Suprapubic skin (tissue), 4 donors: Measurements from ENCODE around the gene CDNF. TPM values are rescaled to one million over a fixed set of nuclear protein-coding genes. Genes with fewer than 3 reads are reported as not detected.

Experiments
- DNase-seq, 2 donors: peaks; one replicate each; pipeline ENCODE4 v3.0.0-alpha.2; 2019; ENCODE audit warnings: low spot score in 2 of 2
- H3K27ac ChIP-seq: fragments of 200-600 bp; sonication (generic); one replicate; pipeline ENCODE4 v1.5.1; 2019
- H3K27me3 ChIP-seq: fragments of 200-600 bp; sonication (generic); one replicate; pipeline ENCODE4 v1.5.1; 2019
- H3K36me3 ChIP-seq: fragments of 200-600 bp; sonication (generic); one replicate; pipeline ENCODE4 v1.5.1; 2019
- H3K4me1 ChIP-seq: fragments of 200-600 bp; sonication (generic); one replicate; pipeline ENCODE4 v1.5.1; 2019
- H3K4me3 ChIP-seq: fragments of 200-600 bp; sonication (generic); one replicate; pipeline ENCODE4 v1.5.1; 2019; ENCODE audit warnings: mild to moderate bottlenecking
- H3K9me3 ChIP-seq: fragments of 200-600 bp; sonication (generic); one replicate; pipeline ENCODE4 v1.5.1; 2019
- CTCF ChIP-seq, 2 donors: fragments of 200-600 bp in 1 of 2; fragments of 450-650 bp in 1 of 2; sonication (generic) in 1 of 2; IDR thresholded peaks; one replicate each; pipeline ENCODE4 v1.5.1; 2016 to 2019; ENCODE audit warnings: antibody characterized with exemption in 2 of 2, mild to moderate bottlenecking in 1 of 2, moderate library complexity in 1 of 2
- EP300 ChIP-seq: sonication (generic); formaldehyde crosslinking; IDR thresholded peaks from one replicate; pipeline ENCODE4 v1.6.1; 2017; ENCODE audit warnings: antibody characterized with exemption
- POLR2A ChIP-seq, 2 donors: fragments of 450-650 bp; IDR thresholded peaks; one replicate each; pipeline ENCODE4 v1.6.1; 2017; ENCODE audit warnings: antibody characterized with exemption in 2 of 2, mild to moderate bottlenecking in 2 of 2, moderate library complexity in 2 of 2
- POLR2AphosphoS5 ChIP-seq, 3 donors: sonication (generic); formaldehyde crosslinking; IDR thresholded peaks; one replicate each; pipeline ENCODE4 v1.6.1; 2017; ENCODE audit warnings: antibody characterized with exemption in 3 of 3
- WGBS: methylation state at CpG from one replicate; pipeline ENCODE4 v1.1.5; 2018; 5-methylcytosine and 5-hydroxymethylcytosine counted together
- total RNA-seq, 4 donors: library from RNA; depleted of rRNA; stranded (reverse); fragments of >200 nt; gene quantifications; one replicate each; pipeline ENCODE4 v1.1.0, GENCODE V29; 2016

Gene CDNF
- total RNA-seq, 4 donors from 2014 or later, result 2.3 to 5.3 (median 4.3) TPM

- Histone ChIP-seq H3K27ac (no peak within 1 kb of the TSS), H3K27me3 (no peaks in the 10 kb centered on the region), H3K36me3 (no peaks in the 10 kb centered on the region), H3K4me1 (no peaks in the 10 kb centered on the region), H3K9me3 (no peaks in the 10 kb centered on the region), H3K4me3 (no peak within 1 kb of the TSS)
- 93% methylated on average over 8 of the region's 8 CpGs for WGBS
- DNase-seq, result no peak
- TF ChIP-seq CTCF (IDR thresholded peaks at IDR 0.05) (no peak), EP300 (no peak), POLR2AphosphoS5 (IDR thresholded peaks at IDR 0.05) (no peak), POLR2A (IDR thresholded peaks at IDR 0.05) (no peak)
These were observed 63.0 kb downstream of the CDNF start, which contains the start of gene FAM107B for GRCh38 chr10:14774797-14775196. Gene FAM107B, minus strand, starts transcription at chr10:14774897. Its CDS starts 234 bp downstream, at chr10:14774663.

GRCh38 chr10:14774214-14774580 lies 63.6 kb downstream of the CDNF start:
- Histone ChIP-seq H3K27me3 (no peaks in the 10 kb centered on the region), H3K27ac (no peak overlapping the region), H3K9me3 (no peaks in the 10 kb centered on the region), H3K4me3 (no peak overlapping the region), H3K36me3 (no peaks in the 10 kb centered on the region), H3K4me1 (no peaks in the 10 kb centered on the region)
- no peak for DNase-seq
- TF ChIP-seq POLR2A (IDR thresholded peaks at IDR 0.05) (no peak), EP300 (no peak), POLR2AphosphoS5 (IDR thresholded peaks at IDR 0.05) (no peak), CTCF (IDR thresholded peaks at IDR 0.05) (no peak)
- WGBS, result 94% methylated on average over 22 of the region's 22 CpGs

GRCh38 chr10:14773551-14774213 lies 64.2 kb downstream of the CDNF start:
- Histone ChIP-seq H3K4me3 (no peak overlapping the region), H3K36me3 (no peaks in the 10 kb centered on the region), H3K4me1 (no peaks in the 10 kb centered on the region), H3K9me3 (no peaks in the 10 kb centered on the region), H3K27ac (no peak overlapping the region), H3K27me3 (no peaks in the 10 kb centered on the region)
- DNase-seq, result no peak
- WGBS, result 88% methylated on average over 10 of the region's 10 CpGs
- TF ChIP-seq EP300 (no peak), POLR2A (IDR thresholded peaks at IDR 0.05) (no peak), POLR2AphosphoS5 (IDR thresholded peaks at IDR 0.05) (no peak), CTCF (IDR thresholded peaks at IDR 0.05) (no peak)

GRCh38 chr10:14772399-14772798 lies 65.4 kb downstream of the CDNF start:
- no peak for DNase-seq
- 92% methylated on average over 7 of the region's 7 CpGs for WGBS
- Histone ChIP-seq H3K36me3 (no peaks in the 10 kb centered on the region), H3K4me1 (no peaks in the 10 kb centered on the region), H3K4me3 (no peak overlapping the region), H3K9me3 (no peaks in the 10 kb centered on the region), H3K27me3 (no peaks in the 10 kb centered on the region), H3K27ac (no peak overlapping the region)
- TF ChIP-seq CTCF (IDR thresholded peaks at IDR 0.05) (no peak), POLR2A (IDR thresholded peaks at IDR 0.05) (no peak), EP300 (no peak), POLR2AphosphoS5 (IDR thresholded peaks at IDR 0.05) (no peak)

- 83% methylated on average over 2 of the region's 2 CpGs for WGBS
- TF ChIP-seq CTCF (IDR thresholded peaks at IDR 0.05) (no peak), EP300 (no peak), POLR2A (IDR thresholded peaks at IDR 0.05) (no peak), POLR2AphosphoS5 (IDR thresholded peaks at IDR 0.05) (no peak)
- no peak for DNase-seq
- H3K4me1 ChIP-seq, result no peaks in the 10 kb centered on the region
- H3K9me3 ChIP-seq, result no peaks in the 10 kb centered on the region
- no peak overlapping the region for H3K27ac ChIP-seq
- H3K4me3 ChIP-seq, result no peak overlapping the region
- H3K27me3 ChIP-seq, result no peaks in the 10 kb centered on the region
- no peaks in the 10 kb centered on the region for H3K36me3 ChIP-seq
These were observed 66.9 kb downstream of the CDNF start for GRCh38 chr10:14770927-14771326.

Other genes starting within 250 kb of the CDNF start
- gene FAM107B, start 63.1 kb downstream of the CDNF start, total RNA-seq, result 10 to 100 TPM; 19.5 to 35.2 (median 25.6) TPM
- 10 to 100 TPM in 1 of 4 donors, 1 to 10 TPM in 3; 6.6 to 11.7 (median 7.4) TPM for gene HSPA14, start 269 bp upstream of the CDNF start, total RNA-seq
- 10 to 100 TPM in 3 of 4 donors, 1 to 10 TPM in 1; 6.6 to 21.6 (median 13.9) TPM for gene MSANTD7, start 269 bp upstream of the CDNF start, total RNA-seq
- 10 to 100 TPM in 1 of 4 donors, 1 to 10 TPM in 3; 2.3 to 11.2 (median 5.9) TPM for gene SUV39H2, start 40.8 kb upstream of the CDNF start, total RNA-seq
- gene DCLRE1C, start 116.1 kb upstream of the CDNF start, total RNA-seq, result 10 to 100 TPM in 3 of 4 donors, 1 to 10 TPM in 1; 7.1 to 17.5 (median 13.0) TPM
- gene MEIG1, start 121.4 kb upstream of the CDNF start, total RNA-seq, result not detected
- 1 to 10 TPM in 2 of 4 donors, under 1 TPM in 1, not detected in 1; 0.26 to 5.6 (median 5.3) TPM for gene OLAH, start 205.9 kb upstream of the CDNF start, total RNA-seq